Neural cell (in vitro differentiated cells): Measurements from ENCODE around the gene GOLT1B. TPM values are rescaled to one million over a fixed set of nuclear protein-coding genes. Genes with fewer than 3 reads are reported as not detected.

Experiments used
- H2AFZ ChIP-seq: fragments of 200-600, 300-800 bp; sonication (generic), shearing (Covaris generic); 2 replicates; pipeline ENCODE4 v1.6.0; 2014; ENCODE audit warnings: low read depth, mild to moderate bottlenecking, antibody characterized with exemption, low read length, moderate library complexity
- H3F3A ChIP-seq: fragments of 200-600 bp; shearing (Covaris generic); 2 replicates; pipeline ENCODE4 v1.6.1; 2016; ENCODE audit warnings: mild to moderate bottlenecking, moderate library complexity, mixed read lengths, antibody characterized with exemption, low read length; ENCODE audit not compliant: insufficient read depth, poor library complexity, severe bottlenecking
- H3K27ac ChIP-seq: fragments of 200-600, 300-800 bp; sonication (generic), shearing (Covaris generic); 2 replicates; pipeline ENCODE4 v1.5.1; 2014; ENCODE audit warnings: mild to moderate bottlenecking, low read length, moderate library complexity
- H3K27me3 ChIP-seq: fragments of 300-800, 200-600 bp; sonication (generic), shearing (Covaris generic); 2 replicates; pipeline ENCODE4 v1.6.0; 2014; ENCODE audit warnings: mild to moderate bottlenecking, low read depth, low read length, moderate library complexity; ENCODE audit not compliant: insufficient read depth
- H3K36me3 ChIP-seq: fragments of 300-800, 200-600 bp; sonication (generic), shearing (Covaris generic); 2 replicates; pipeline ENCODE4 v1.5.1; 2014; ENCODE audit warnings: mild to moderate bottlenecking, antibody characterized with exemption, low read length, moderate library complexity; ENCODE audit not compliant: insufficient read depth
- H3K4me2 ChIP-seq: fragments of 300-800, 200-600 bp; sonication (generic), shearing (Covaris generic); 2 replicates; pipeline ENCODE4 v1.6.0; 2014; ENCODE audit warnings: mild to moderate bottlenecking, low read length
- H3K4me3 ChIP-seq: fragments of 300-800, 200-600 bp; sonication (generic), shearing (Covaris generic); 2 replicates; pipeline ENCODE4 v1.5.1; 2014; ENCODE audit warnings: mild to moderate bottlenecking, low read length, moderate library complexity
- H3K79me2 ChIP-seq: fragments of 200-600 bp; shearing (Covaris generic); replicated peaks from 2 replicates; pipeline ENCODE4 v1.6.0; 2014; ENCODE audit warnings: mild to moderate bottlenecking, low read length, moderate library complexity; ENCODE audit not compliant: insufficient read depth
- H3K9ac ChIP-seq: fragments of 300-800, 200-600 bp; sonication (generic), shearing (Covaris generic); 2 replicates; pipeline ENCODE4 v1.6.1; 2016; ENCODE audit warnings: mild to moderate bottlenecking, low read length, mixed read lengths
- H3K9me2 ChIP-seq: fragments of 200-600 bp; shearing (Covaris generic); 2 replicates; pipeline ENCODE4 v1.6.1; 2016; ENCODE audit warnings: mild to moderate bottlenecking, low read length, mixed read lengths; ENCODE audit not compliant: insufficient read depth
- H3K9me3 ChIP-seq: fragments of 200-600, 300-800 bp; sonication (generic), shearing (Covaris generic); 2 replicates; pipeline ENCODE4 v1.6.1; 2016; ENCODE audit warnings: mild to moderate bottlenecking, mixed run types, low read length, moderate library complexity, mixed read lengths
- H4K20me1 ChIP-seq: fragments of 200-600 bp; shearing (Covaris generic); 2 replicates; pipeline ENCODE4 v1.6.1; 2016; ENCODE audit warnings: mild to moderate bottlenecking, mixed run types; ENCODE audit not compliant: insufficient read depth
- EP300 ChIP-seq: fragments of 450-650 bp; conservative IDR thresholded peaks from 2 replicates; pipeline ENCODE4 v1.6.1; 2014; ENCODE audit warnings: antibody characterized with exemption, mild to moderate bottlenecking, moderate library complexity; ENCODE audit not compliant: poor library complexity, severe bottlenecking
- EZH2 ChIP-seq: fragments of 200-600, 300-800 bp; shearing (Covaris generic), sonication (generic); IDR thresholded peaks from 2 replicates; pipeline ENCODE4 v1.6.1; 2014; ENCODE audit warnings: antibody characterized with exemption, low read length, borderline replicate concordance, mild to moderate bottlenecking; ENCODE audit not compliant: insufficient read depth, poor library complexity, severe bottlenecking
- MXI1 ChIP-seq: fragments of 450-650 bp; conservative IDR thresholded peaks from 2 replicates; pipeline ENCODE4 v1.6.1; 2014; ENCODE audit warnings: antibody characterized with exemption, mild to moderate bottlenecking; ENCODE audit not compliant: poor library complexity, severe bottlenecking
- POLR2AphosphoS5 ChIP-seq: IDR thresholded peaks from 2 replicates; pipeline ENCODE4 v1.6.1; 2012
- RAD21 ChIP-seq: fragments of 450-650 bp; conservative IDR thresholded peaks from 2 replicates; pipeline ENCODE4 v1.6.1; 2014; ENCODE audit warnings: antibody characterized with exemption, mild to moderate bottlenecking, moderate library complexity
- SMC3 ChIP-seq: fragments of 450-650 bp; conservative IDR thresholded peaks from 2 replicates; pipeline ENCODE4 v1.6.1; 2014; ENCODE audit warnings: antibody characterized with exemption, mild to moderate bottlenecking, moderate library complexity; ENCODE audit not compliant: poor library complexity
- TAF1 ChIP-seq: IDR thresholded peaks from 2 replicates; pipeline ENCODE4 v1.6.1; 2012; ENCODE audit warnings: low read depth
- polyA plus RNA-seq: library from polyadenylated mRNA; depleted of rRNA; stranded (reverse); fragments of >200 nt; gene quantifications from 2 replicates; pipeline ENCODE4 v1.2.3, GENCODE V29; 2014
- TF ChIP-seq, protein P1 (sequence below): IDR thresholded peaks from 2 replicates; pipeline ENCODE4 v1.6.1; 2012; ENCODE audit warnings: borderline replicate concordance
- TF ChIP-seq, protein P2 (sequence below): fragments of 450-650 bp; IDR thresholded peaks from 2 replicates; pipeline ENCODE4 v1.5.1; 2014; ENCODE audit warnings: antibody characterized with exemption, mild to moderate bottlenecking, moderate library complexity; ENCODE audit not compliant: poor library complexity, severe bottlenecking

The GOLT1B gene
- polyA plus RNA-seq, 1 donor from 2014 or later = 203 TPM

DNA sequence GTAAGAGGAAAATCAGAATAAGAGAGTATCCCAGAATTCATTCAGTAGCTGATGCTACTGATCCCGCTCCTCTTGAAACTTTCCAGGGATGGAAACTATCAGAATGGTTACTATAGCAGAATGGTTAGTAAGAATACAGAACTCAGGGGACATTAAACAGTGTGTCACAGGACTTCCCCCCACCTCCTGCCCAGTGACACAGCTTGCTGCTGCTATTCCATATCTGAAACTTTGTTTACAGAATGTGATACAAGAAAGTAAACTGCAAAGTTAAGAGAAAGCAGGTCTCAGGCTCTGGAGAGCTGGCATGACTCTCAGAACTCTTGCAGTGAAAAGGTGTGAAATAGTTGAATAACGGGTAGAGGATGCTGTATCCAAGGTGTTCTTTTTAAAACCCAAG, 27.9 kb downstream of the GOLT1B start:
- Histone ChIP-seq H3K36me3 (no peaks in the 10 kb centered on the region), H3F3A (no peaks in the 10 kb centered on the region), H4K20me1 (no peaks in the 10 kb centered on the region), H3K4me3 (no peak overlapping the region), H3K4me2 (no peak overlapping the region), H3K9ac (no peak overlapping the region), H3K9me3 (no peaks in the 10 kb centered on the region), H3K27me3 (peaks cover 34% of the 10 kb centered on the region), H3K9me2 (no peaks in the 10 kb centered on the region), H3K79me2 (no peaks in the 10 kb centered on the region), H2AFZ (no peak overlapping the region), H3K27ac (no peak overlapping the region)
- TF ChIP-seq SMC3 = no peak
- TF ChIP-seq POLR2AphosphoS5 = no peak
- TF ChIP-seq, protein P1, sequence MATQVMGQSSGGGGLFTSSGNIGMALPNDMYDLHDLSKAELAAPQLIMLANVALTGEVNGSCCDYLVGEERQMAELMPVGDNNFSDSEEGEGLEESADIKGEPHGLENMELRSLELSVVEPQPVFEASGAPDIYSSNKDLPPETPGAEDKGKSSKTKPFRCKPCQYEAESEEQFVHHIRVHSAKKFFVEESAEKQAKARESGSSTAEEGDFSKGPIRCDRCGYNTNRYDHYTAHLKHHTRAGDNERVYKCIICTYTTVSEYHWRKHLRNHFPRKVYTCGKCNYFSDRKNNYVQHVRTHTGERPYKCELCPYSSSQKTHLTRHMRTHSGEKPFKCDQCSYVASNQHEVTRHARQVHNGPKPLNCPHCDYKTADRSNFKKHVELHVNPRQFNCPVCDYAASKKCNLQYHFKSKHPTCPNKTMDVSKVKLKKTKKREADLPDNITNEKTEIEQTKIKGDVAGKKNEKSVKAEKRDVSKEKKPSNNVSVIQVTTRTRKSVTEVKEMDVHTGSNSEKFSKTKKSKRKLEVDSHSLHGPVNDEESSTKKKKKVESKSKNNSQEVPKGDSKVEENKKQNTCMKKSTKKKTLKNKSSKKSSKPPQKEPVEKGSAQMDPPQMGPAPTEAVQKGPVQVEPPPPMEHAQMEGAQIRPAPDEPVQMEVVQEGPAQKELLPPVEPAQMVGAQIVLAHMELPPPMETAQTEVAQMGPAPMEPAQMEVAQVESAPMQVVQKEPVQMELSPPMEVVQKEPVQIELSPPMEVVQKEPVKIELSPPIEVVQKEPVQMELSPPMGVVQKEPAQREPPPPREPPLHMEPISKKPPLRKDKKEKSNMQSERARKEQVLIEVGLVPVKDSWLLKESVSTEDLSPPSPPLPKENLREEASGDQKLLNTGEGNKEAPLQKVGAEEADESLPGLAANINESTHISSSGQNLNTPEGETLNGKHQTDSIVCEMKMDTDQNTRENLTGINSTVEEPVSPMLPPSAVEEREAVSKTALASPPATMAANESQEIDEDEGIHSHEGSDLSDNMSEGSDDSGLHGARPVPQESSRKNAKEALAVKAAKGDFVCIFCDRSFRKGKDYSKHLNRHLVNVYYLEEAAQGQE = no peak
- TF ChIP-seq RAD21 = no peak
- no peak for TF ChIP-seq MXI1
- no peak for TF ChIP-seq EP300
- TF ChIP-seq, protein P2, sequence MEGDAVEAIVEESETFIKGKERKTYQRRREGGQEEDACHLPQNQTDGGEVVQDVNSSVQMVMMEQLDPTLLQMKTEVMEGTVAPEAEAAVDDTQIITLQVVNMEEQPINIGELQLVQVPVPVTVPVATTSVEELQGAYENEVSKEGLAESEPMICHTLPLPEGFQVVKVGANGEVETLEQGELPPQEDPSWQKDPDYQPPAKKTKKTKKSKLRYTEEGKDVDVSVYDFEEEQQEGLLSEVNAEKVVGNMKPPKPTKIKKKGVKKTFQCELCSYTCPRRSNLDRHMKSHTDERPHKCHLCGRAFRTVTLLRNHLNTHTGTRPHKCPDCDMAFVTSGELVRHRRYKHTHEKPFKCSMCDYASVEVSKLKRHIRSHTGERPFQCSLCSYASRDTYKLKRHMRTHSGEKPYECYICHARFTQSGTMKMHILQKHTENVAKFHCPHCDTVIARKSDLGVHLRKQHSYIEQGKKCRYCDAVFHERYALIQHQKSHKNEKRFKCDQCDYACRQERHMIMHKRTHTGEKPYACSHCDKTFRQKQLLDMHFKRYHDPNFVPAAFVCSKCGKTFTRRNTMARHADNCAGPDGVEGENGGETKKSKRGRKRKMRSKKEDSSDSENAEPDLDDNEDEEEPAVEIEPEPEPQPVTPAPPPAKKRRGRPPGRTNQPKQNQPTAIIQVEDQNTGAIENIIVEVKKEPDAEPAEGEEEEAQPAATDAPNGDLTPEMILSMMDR = no peak
- no peak for TF ChIP-seq EZH2
- no peak for TF ChIP-seq TAF1

DNA sequence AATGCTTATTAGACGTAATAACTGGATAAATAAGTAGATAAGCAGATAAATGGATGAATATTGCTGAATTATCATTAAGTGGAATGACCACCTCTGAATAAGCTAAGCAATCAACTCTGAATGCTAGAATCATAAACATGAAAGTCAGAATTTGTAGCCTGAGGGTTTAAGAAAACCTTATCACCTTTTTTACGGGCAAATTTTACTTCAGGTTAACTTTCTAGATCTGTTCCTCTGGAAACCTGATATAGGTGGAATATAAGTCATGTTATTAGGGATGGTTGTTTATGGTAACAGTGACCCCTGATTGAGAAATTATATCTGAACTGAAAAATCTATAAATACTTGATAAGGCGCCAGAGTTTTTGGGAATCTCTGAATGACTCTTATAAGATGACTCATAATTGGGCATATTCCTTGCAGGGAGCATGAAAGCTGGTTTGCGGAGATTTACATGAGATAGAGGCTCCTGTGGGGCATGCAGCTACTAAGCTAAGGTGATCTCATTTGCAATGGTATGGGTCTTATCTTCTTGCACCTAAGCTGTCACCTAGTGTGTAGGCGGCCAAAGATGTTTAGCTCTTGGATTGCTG, 36.6 kb downstream of the GOLT1B start:
- H3K9ac ChIP-seq = no peak overlapping the region
- H4K20me1 ChIP-seq = no peaks in the 10 kb centered on the region
- no peak overlapping the region for H3K4me2 ChIP-seq
- no peak overlapping the region for H3K4me3 ChIP-seq
- H3K9me3 ChIP-seq = no peaks in the 10 kb centered on the region
- TF ChIP-seq MXI1 (no peak), EP300 (no peak), EZH2 (no peak), RAD21 (no peak), TAF1 (no peak), POLR2AphosphoS5 (no peak), SMC3 (no peak)
- TF ChIP-seq, protein P1 = no peak
- TF ChIP-seq, protein P2 = no peak
- H3K79me2 ChIP-seq = no peaks in the 10 kb centered on the region
- no peaks in the 10 kb centered on the region for H3K9me2 ChIP-seq
- no peaks in the 10 kb centered on the region for H3K27me3 ChIP-seq
- no peak overlapping the region for H3K27ac ChIP-seq
- no peaks in the 10 kb centered on the region for H3F3A ChIP-seq
- H2AFZ ChIP-seq = no peak overlapping the region
- H3K36me3 ChIP-seq = no peaks in the 10 kb centered on the region
